Measurements from ENCODE around the gene LPXN.

The LPXN gene

GRCh38 chr11:58575377-58576020 is at the start of gene LPXN:
Gene LPXN (minus strand): TSS chr11:58575856. CDS start chr11:58575772, 84 bp downstream.
- DNase-seq: no peak

DNA sequence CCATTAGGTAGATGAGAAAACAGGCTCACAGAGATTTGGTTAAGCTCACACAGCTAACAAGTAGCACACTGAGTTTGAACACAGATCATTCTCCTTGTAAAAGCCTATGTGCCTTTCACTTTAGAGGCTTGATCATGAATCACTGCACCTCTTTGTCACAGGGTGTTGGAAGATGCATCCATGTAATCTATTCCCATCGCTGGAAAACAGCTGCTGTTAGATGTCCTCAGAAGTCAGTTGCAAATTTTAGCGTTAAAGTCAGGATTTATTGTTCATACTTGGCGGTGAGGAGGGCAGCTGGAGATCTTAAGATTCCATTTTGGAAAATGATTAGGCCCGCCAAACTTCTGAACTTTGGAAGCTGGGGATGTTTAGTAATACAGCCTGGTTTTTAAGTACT is 49.4 kb upstream of the LPXN start:
- no peak for DNase-seq

DNA sequence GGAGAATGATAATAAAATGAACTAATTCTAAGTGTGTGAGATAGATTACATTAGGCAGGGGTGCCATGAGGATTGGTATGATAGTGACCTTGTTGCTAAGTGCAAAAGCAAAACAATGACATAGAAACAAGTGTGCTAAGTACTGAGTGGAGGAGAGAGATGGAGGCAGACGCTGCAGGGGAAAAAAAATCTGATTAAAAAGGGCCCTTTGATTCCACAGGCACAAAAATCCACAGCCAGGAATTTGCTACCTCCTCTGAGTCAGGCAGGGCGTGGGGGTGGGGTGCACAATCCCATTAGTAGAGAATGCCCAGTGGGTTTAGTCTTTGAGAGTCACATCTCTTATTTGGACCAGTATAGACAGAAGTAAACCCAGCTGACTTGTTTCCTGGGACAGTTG is 46.7 kb upstream of the LPXN start, which contains the start of gene CNTF:
TSS of gene CNTF (plus strand) at position 322 of the 400 bp plus-strand sequence. CDS start 88 bp downstream, outside the sequence.
- no peak for DNase-seq

GRCh38 chr11:58621586-58622262 is 46.1 kb upstream of the LPXN start:
- no peak for DNase-seq

DNA sequence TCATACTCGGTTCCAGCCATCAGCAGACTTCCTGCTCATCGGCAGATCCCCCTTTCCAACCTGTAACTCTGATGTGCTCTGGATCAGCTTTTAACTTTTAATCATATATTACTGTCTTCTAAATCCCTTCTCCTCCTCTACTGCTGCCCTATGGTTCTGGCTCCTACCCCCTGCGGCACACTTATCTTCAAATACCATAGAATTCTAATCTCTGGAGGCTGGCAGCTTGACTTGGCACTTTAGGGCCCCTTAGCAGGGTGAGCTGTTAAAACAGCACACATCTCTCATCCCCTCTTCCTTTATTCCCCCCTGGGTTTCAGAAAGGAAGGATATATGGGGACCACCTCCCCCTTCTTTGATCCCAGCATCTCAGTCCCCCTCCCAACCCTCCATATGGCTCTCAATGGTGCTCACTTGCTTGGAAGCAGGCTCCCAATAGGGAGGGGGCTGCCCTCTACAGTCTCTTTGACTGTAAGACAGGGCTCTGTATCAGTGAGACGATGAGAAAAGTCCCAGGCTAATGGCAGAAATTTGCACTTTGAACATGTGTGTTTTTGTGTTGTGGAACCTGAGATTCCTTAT is 42.4 kb upstream of the LPXN start:
- DNase-seq: no peak

- DNase-seq: no peak
These were observed 40.9 kb upstream of the LPXN start for GRCh38 chr11:58616594-58616993.

- DNase-seq: no peak
These were observed 39.9 kb upstream of the LPXN start for GRCh38 chr11:58615559-58615958.

- no peak for DNase-seq
These were observed 37.6 kb upstream of the LPXN start for GRCh38 chr11:58613228-58613627.

GRCh38 chr11:58609723-58610122 is 34.1 kb upstream of the LPXN start:
- no peak for DNase-seq

GRCh38 chr11:58608331-58608730 is 32.7 kb upstream of the LPXN start:
- no peak for DNase-seq

DNA sequence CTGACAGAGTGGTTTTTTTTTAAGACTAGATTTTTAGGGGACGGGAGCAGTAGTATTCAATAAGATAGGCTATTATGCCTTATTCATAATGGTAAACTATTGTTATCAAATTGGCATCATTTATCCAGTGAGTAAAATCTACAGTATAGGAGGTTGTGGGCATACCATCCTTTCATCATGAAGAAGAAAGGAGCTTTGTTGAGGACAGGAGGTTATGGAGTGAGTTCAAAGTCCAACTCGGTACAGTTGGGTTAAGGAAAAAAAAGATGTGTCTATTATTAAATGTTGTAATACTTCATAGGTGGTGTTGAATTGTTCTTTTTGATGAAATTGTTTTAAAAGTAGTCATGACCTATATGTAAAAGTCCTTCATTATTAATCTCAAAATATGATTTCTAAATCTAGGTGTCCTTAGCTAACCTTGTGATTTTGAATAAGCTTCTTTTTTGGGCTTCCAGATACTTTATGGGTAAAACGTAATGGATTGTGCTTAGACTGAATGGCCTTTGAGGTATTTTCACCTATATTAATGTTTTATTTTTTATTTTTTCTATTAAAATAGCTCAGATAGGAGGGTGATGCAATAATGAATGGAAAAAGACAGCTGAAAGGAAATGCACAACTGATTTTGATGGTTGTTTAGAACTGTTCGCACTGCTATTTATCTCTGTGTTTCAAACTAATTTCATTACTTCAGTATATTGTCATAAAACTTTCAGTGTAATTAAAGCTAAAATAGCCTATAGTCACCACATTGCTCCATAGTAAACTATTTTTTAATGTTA is 31.5 kb upstream of the LPXN start:
- no peak for DNase-seq

- DNase-seq: no peak
These were observed 24.9 kb upstream of the LPXN start for GRCh38 chr11:58600510-58600909.

DNA sequence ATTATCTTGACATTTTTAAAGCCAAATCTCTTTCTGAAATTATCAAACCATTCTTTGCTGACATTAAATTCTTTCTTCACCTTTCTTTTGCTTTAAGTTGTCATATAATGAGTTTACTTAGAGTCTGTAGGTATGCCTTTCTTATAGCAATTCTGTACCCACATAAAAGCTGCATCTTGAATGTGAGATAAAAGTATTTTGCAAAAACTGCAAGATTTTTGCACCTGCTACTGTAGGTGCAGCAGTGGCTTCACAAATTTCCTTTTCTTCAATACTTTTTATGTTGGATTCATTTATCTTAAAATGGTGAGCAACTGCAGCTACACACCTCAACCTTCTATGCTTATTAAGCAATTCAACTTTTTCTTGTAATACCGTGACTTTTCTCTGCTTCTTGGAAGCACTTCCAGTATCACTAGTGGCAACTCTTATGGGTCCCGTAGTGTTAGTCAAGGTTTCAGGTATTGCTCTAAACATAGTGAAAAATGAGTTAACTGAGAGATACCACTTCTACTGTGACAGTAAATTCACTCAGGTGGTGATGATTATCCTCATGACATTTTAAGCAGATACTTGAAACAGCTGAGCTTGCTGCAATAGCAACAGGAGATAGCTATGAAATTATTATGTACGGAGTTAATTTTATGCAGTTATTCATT is 22.0 kb upstream of the LPXN start:
- no peak for DNase-seq

DNA sequence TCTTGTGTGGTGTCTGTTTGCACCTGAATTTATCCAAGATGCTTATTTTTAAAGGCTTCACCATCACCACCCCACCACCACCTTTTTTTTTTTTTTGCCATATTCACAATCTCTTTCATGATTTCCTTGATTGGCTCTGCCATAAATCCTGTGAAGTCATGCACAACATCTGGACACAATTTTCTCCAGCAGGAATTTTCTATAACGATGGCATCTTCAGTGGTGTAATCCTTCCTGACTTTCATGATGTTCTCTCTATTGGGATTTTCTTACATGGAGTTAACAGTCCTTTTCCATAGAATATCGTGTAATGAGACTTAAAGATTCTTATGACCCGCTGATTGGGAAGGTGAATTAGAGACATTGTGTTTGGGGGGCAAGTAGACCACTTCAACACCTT is 21.0 kb upstream of the LPXN start:
- DNase-seq: no peak

GRCh38 chr11:58594826-58595225 is 19.2 kb upstream of the LPXN start:
- no peak for DNase-seq

GRCh38 chr11:58592760-58593472 is 17.3 kb upstream of the LPXN start:
- peak; percentile 45 to 69 for DNase-seq

GRCh38 chr11:58591659-58592058 is 16.0 kb upstream of the LPXN start:
- DNase-seq: no peak

GRCh38 chr11:58586998-58587397 is 11.3 kb upstream of the LPXN start:
- DNase-seq: no peak

GRCh38 chr11:58582437-58582836 is 6.8 kb upstream of the LPXN start:
- no peak for DNase-seq

DNA sequence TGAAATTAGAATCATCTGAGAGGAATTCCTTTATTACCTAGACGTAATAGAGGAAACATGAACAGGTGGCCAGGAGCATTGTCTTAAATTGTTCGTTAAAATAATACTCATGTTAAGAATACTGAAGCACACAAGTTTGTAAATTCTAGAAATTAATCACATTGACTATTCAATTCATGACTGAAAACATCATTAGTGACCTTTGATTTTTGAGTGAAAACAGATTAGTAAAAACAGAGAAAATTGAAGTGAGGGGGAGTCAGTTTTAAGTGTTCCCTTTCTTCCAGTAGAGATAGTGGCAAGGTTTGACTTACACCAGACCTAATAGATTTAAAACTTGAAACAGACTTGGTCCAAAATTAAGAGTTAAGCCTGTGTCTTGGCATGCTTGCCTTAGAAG is 4.7 kb upstream of the LPXN start:
- DNase-seq: no peak

DNA sequence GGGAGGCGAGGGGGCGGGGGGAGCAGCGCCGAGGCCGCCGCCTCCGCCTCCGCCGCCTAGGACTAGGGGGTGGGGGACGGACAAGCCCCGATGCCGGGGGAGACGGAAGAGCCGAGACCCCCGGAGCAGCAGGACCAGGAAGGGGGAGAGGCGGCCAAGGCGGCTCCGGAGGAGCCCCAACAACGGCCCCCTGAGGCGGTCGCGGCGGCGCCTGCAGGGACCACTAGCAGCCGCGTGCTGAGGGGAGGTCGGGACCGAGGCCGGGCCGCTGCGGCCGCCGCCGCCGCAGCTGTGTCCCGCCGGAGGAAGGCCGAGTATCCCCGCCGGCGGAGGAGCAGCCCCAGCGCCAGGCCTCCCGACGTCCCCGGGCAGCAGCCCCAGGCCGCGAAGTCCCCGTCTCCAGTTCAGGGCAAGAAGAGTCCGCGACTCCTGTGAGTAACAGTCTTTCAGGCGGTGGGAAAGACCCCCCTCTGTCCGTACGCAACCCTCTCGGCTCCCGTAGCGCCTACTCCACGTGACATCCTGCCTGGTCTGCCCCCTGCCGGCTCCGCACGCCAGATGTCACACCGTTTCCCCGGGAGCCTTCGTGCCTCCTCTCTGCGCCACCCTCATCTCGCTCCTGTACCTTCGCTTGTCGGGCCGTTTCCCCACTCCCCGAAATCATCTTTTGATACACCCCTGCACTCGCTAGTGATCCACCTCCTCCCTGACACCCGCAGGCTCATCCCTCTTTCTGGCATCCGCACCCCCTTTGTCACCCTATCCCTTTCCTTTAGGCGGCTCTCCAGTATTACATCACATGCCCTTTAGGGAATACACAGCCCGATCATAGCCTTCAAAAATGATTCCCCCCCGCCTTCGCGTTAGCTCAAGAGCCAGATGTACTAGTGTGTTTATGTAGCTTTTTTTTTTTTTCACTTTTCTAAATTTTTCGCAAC is 3.8 kb upstream of the LPXN start:
- DNase-seq: peak; percentile 86 to 91
